Omental fat pad (tissue), 4 donors: Measurements from ENCODE around the gene LRRTM4. TPM values are rescaled to one million over a fixed set of nuclear protein-coding genes. Genes with fewer than 3 reads are reported as not detected.

Experiments
- ATAC-seq: fragments of 150-250 bp; one replicate; pipeline ENCODE4 v1.9.1; 2016; ENCODE audit warnings: mild to moderate bottlenecking, moderate library complexity; ENCODE audit not compliant: low FRiP score
- DNase-seq: peaks from one replicate; pipeline ENCODE4 v3.0.0-alpha.2; 2019; ENCODE audit warnings: low spot score
- total RNA-seq, 4 donors: library from RNA; depleted of rRNA; stranded (reverse); fragments of >200 nt; gene quantifications; one replicate each; pipeline ENCODE4 v1.1.0, GENCODE V29; 2016
- TF ChIP-seq, protein P1 (sequence below), 3 donors: fragments of 450-650 bp; IDR thresholded peaks; one replicate each; pipeline ENCODE4 v1.5.1; 2016 to 2017; ENCODE audit warnings: antibody characterized with exemption in 3 of 3, mild to moderate bottlenecking in 3 of 3, moderate library complexity in 2 of 3

LRRTM4 gene
- total RNA-seq, 4 donors from 2014 or later: 0.32 TPM; not detected in 3

DNA sequence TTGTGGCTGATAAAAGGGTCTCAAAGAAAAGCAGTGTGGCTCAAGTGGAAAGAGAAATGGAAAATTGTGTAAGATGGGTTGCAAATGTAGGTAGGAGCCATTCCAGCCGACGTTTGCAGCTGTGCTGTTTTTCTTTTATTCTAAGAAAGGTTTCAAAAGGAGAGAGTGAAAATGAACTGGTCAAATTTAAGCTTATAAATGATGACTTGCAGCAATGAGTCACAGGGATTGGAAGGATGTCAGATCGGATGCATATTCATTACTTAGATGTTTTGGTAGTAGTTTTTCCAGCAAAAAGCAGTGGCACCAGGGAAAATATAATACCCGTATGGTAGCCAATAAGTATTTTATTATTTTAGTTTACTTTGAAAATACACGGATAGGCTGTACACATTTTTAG lies 79.1 kb downstream of the LRRTM4 start:
- no peak for ATAC-seq
- TF ChIP-seq, protein P1, sequence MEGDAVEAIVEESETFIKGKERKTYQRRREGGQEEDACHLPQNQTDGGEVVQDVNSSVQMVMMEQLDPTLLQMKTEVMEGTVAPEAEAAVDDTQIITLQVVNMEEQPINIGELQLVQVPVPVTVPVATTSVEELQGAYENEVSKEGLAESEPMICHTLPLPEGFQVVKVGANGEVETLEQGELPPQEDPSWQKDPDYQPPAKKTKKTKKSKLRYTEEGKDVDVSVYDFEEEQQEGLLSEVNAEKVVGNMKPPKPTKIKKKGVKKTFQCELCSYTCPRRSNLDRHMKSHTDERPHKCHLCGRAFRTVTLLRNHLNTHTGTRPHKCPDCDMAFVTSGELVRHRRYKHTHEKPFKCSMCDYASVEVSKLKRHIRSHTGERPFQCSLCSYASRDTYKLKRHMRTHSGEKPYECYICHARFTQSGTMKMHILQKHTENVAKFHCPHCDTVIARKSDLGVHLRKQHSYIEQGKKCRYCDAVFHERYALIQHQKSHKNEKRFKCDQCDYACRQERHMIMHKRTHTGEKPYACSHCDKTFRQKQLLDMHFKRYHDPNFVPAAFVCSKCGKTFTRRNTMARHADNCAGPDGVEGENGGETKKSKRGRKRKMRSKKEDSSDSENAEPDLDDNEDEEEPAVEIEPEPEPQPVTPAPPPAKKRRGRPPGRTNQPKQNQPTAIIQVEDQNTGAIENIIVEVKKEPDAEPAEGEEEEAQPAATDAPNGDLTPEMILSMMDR (IDR thresholded peaks at IDR 0.05): no peak
- DNase-seq: no peak

DNA sequence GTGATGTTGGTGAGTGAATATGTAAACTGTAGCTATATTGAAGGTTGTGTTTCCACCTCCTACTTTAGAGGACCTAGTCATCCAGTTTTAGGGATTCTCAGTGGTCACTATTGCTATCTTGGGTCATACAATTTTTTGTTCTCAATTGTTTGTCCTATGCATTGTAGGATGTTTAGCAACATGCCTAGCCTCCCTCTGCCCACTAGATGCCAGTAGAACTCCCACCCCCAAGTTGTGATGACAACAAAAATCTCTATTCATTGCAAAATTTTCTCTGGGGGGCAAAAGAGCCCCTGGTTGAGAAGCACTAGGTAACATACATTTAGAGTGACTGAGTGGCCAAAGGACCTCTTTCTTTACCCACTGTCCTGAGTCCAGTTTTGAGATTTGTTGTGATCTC lies 87.3 kb downstream of the LRRTM4 start:
- ATAC-seq (no peak), DNase-seq (no peak)
- TF ChIP-seq, protein P1 (IDR thresholded peaks at IDR 0.05): no peak

DNA sequence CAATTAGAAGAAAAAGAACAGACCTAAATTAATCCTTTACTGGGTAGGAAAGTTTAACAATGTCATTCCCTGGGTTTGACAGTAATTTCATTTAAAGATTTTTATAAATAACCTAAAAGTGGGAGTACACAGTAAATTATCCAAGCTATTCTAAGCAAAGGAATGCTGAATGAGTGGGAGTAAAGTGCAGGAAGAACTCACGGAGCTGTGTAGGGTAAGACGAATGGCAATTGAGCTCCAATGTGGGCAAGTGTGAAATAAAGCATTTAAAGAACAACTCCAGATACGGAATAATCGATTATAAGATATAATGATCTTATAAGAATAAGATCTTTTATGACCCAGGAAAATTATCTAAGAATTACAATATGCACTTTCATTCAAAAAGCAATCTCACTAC lies 93.2 kb downstream of the LRRTM4 start:
- ATAC-seq (no peak), DNase-seq (no peak)
- TF ChIP-seq, protein P1 (IDR thresholded peaks at IDR 0.05): no peak

DNA sequence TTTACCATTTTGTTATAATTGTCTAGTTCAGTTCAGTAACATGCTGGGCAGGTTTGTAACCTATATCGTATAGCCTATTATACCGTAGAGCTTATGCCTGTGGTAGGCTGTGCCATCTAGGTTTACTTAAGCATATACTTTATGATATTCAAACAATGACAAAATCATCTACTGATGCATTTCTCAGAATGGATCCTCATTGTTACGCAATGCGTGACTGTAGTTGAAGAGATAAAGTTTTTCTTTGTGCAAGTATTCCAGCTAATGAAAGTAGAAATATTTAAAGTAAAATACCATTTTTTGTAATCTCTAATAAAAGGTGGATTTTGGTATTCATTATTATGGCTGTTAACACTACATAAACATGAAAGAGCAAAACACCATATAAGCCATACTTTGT lies 100.2 kb downstream of the LRRTM4 start:
- TF ChIP-seq, protein P1 (IDR thresholded peaks at IDR 0.05): no peak
- no peak for ATAC-seq
- DNase-seq: no peak

DNA sequence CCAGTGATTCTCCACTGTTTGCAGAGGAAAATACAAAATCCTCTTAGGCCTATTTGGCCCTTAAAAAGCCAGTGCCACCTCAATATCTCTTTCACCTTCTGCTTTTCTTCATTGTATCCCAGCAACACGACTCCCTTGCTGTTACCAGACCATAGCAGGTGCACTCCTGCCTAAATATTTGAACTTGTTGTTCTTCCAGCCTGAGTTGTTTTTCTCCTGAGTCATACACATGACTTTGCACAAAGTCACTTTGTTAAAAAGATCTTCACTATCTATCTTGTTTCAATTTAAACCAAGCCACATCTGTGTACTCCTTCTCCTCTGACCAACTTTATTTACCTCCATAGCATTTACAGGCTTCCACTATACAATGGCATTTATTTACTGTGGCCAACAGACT lies 103.6 kb downstream of the LRRTM4 start:
- no peak for ATAC-seq
- DNase-seq: no peak
- TF ChIP-seq, protein P1 (IDR thresholded peaks at IDR 0.05): no peak

DNA sequence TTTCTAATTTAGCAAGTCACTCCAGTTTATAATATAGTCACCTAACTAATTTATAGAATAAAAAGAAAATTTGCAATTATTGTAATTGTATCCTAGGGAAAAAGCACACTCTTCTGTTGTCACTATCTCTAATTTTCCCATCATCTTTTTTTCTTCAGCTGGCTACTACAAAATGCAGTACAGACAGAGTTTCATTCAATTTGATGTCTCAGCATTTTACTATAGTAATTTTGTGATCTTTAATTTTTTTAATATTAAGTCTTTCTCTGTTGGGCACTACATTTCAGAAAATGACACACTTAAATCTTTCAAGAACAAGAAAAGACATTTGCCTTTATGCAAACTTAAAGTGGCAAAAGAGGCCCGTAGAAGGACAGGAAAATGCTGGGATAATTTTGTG lies 118.0 kb downstream of the LRRTM4 start:
- DNase-seq (no peak), ATAC-seq (no peak)
- TF ChIP-seq, protein P1 (IDR thresholded peaks at IDR 0.05): no peak

DNA sequence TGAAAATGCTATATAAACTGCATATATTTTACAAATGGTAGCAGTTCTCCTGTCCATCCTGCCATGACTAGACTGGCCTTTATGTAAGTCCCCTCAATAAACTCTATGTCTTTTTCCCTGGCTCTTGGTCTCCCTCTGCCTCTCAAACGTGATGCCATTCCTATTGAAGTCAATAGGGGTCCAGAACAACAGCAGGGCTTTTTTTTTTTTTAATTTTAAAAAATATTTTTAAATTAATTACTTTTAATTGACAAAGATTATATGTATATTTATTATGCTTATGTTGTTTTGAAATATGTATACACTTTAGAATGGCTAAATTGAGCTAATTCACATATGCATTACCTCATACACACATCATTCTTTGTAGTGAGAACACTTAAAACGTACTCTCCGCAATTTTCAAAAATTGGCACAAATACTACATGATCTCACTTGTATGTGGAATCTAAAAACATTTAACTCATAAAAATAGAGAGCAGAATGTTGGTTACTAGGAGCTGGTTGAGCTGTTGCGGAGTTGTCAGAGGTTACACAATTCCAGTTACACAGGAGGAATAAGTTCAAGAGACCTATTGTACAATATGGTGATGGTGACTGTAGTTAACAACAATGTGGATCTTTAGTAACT lies 123.1 kb downstream of the LRRTM4 start:
- TF ChIP-seq, protein P1 (IDR thresholded peaks at IDR 0.05): no peak
- DNase-seq: no peak
- no peak for ATAC-seq
